ENCODE results near the gene CELF2.

DNA sequence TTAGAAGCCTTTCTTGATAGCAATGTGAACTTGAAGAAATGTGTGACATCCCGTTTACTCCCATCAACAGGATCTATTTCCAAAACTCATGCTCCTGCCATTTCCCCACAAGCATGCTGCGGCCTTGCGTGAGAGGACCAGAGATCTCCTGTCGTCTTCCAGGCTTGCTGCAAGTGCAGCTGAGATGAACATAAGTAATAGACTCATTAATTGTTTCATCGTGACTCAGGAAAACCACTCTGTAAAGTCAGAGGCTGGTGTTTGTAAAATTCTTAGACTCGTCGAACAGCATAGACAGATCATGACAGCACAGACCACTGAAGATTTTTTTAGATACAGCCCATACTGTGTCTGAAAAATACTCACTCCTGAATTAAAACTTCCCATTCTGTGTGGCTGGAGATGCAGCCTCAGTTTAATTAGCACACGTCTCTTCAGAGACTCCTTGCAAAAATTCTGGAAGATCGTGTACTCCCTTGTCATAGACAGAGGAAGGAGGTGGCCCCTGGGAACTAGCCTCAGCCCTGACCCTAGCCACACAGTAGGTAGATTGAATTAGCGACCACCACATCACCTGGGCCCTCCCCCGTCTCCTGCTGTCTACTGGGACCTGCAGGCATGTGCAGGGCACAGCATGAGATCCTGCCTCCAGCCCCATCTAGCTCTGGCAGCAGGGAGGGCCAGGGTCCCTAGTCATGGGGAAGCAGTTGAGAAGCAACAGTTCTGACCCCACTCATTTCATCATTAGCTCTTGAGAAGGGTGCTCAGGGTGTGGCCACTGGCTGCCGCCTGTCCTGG lies 226.0 kb downstream of the CELF2 start:
- TF ChIP-seq, protein P1, sequence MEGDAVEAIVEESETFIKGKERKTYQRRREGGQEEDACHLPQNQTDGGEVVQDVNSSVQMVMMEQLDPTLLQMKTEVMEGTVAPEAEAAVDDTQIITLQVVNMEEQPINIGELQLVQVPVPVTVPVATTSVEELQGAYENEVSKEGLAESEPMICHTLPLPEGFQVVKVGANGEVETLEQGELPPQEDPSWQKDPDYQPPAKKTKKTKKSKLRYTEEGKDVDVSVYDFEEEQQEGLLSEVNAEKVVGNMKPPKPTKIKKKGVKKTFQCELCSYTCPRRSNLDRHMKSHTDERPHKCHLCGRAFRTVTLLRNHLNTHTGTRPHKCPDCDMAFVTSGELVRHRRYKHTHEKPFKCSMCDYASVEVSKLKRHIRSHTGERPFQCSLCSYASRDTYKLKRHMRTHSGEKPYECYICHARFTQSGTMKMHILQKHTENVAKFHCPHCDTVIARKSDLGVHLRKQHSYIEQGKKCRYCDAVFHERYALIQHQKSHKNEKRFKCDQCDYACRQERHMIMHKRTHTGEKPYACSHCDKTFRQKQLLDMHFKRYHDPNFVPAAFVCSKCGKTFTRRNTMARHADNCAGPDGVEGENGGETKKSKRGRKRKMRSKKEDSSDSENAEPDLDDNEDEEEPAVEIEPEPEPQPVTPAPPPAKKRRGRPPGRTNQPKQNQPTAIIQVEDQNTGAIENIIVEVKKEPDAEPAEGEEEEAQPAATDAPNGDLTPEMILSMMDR (IDR thresholded peaks at IDR 0.05), result no peak
- no peak for TF ChIP-seq EP300 (IDR thresholded peaks at IDR 0.05)
